Measurements from ENCODE around the gene MUCL3. TPM values are rescaled to one million over a fixed set of nuclear protein-coding genes. Genes with fewer than 3 reads are reported as not detected.

The MUCL3 gene
- total RNA-seq, 1 experiment from 2014 or later: not detected

DNA sequence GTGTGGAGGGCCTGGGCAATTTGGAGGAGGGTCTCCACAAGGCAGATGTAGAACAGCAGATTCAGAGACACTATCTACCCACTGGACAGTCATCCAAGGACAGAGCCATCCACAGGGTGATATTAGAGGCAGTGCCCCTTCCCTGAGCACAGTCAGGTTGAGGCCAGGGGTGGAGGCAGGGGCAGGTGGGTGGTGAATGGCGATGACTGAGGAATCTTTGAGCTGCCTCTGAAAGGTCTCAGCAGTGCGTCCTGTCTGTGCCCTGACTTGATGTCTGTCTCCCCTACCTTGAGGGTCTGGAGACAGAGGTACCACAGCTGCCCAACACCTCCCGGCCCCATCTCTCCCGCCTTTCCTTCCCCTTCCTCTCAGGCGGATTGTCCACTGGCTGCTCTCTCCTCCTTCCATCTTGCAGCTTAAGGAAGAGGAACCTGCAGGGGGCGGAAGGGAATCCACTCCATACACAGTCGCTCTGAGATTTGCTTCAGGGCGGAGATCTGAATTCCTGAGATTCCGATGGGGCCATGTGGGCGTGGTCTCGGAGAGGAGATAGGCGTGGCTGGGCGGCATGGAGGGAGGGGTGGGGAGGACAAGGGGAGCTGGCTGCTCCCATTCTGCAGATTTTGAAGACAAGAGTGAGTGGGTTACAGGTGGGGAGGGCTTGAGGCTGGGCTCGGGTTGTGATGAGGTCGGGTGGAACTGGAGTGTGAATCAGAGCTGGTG lies 1.7 kb downstream of the MUCL3 start:
- DNase-seq: peak; percentile 93
- Histone ChIP-seq H3K36me3 (replicated peaks; ENCODE audit: control insufficient read depth, insufficient read depth, low read length) (no peaks in the 10 kb centered on the region), H3K27me3 (ENCODE audit: control insufficient read depth, insufficient read depth, low read length) (no peaks in the 10 kb centered on the region), H3K4me3 (ENCODE audit: insufficient read depth, low read depth, low read length) (no peak overlapping the region)

DNA sequence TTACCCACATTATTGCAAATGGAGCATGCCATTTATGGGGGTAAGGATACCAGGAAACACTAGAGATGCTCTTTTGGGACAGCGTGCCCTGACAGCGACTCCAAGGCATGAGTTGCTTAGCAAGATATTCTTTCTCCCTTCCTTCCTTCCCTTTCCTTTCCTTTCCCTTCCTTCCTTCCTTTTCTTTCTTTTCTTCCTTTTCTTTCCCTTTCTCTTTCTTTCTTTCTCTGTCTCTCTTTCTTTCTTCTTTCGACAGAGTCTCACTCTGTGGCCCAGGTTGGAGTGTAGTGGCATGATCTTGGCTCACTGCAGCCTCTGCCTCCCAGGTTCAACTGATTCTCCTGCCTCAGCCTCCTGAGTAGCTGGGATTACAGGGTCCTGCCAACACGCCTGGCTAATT lies 3.3 kb downstream of the MUCL3 start:
- DNase-seq: no peak
- Histone ChIP-seq H3K27me3 (ENCODE audit: control insufficient read depth, insufficient read depth, low read length) (no peaks in the 10 kb centered on the region), H3K4me3 (ENCODE audit: insufficient read depth, low read depth, low read length) (no peak overlapping the region), H3K36me3 (replicated peaks; ENCODE audit: control insufficient read depth, insufficient read depth, low read length) (no peaks in the 10 kb centered on the region)

DNA sequence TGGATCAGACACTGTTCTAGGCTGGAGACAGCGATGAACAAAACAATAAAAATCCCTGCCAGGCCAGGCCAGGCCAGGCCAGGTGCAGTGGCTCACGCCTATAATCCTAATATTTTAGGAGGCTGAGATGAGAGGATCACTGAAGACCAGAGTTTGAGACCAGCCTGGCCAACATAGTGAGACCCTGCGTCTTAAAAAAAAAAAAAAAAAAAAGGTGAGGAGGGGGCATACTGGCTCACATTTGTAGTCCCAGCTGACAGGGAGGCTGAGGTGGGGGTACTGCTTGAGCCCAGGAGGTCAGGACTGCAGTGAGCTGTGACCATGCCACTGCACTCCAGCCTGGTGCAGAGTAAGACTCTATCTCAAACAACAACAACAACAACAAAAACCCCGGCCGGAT lies 4.5 kb downstream of the MUCL3 start:
- Histone ChIP-seq H3K4me3 (ENCODE audit: insufficient read depth, low read depth, low read length) (no peak overlapping the region), H3K36me3 (replicated peaks; ENCODE audit: control insufficient read depth, insufficient read depth, low read length) (no peaks in the 10 kb centered on the region), H3K27me3 (ENCODE audit: control insufficient read depth, insufficient read depth, low read length) (no peaks in the 10 kb centered on the region)
- no peak for DNase-seq

DNA sequence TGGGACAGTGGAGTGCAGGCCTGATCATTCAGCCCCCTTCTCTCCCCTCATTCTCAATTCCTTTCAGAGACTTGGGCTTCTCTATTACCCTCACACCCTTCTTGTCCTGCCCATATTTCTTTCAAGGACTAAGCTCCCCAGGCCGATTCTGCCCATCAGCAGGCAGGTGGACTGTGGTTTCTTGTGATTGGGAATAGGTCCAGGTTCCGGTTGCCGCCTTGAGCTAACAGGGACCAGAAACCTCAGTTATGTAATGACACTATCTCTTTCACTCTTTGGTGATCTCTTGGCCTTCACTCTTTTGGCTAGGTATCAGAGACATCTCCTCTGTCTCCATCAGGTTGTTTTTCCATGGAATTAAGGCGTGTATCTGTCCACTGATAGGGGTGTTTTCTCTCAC lies 6.5 kb downstream of the MUCL3 start:
- no peaks in the 10 kb centered on the region for H3K27me3 ChIP-seq (ENCODE audit: control insufficient read depth, insufficient read depth, low read length)
- H3K4me3 ChIP-seq (ENCODE audit: insufficient read depth, low read depth, low read length): no peak overlapping the region
- H3K36me3 ChIP-seq (replicated peaks; ENCODE audit: control insufficient read depth, insufficient read depth, low read length): no peaks in the 10 kb centered on the region
- DNase-seq: no peak

DNA sequence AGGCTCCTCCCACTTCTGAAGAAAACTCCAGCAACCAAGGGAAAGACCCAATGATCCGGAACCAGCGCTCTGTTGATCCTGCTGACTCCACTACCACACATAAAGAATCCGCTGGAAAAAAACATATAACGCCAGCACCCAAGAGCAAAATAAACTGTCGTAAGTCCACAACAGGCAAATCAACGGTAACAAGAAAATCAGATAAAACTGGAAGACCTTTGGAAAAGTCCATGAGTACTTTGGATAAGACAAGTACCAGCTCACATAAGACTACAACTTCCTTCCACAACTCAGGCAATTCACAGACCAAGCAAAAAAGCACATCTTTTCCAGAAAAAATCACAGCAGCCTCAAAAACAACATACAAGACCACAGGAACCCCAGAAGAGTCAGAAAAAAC lies 8.0 kb downstream of the MUCL3 start:
- DNase-seq: no peak
- H3K27me3 ChIP-seq (ENCODE audit: control insufficient read depth, insufficient read depth, low read length): no peaks in the 10 kb centered on the region
- no peaks in the 10 kb centered on the region for H3K36me3 ChIP-seq (replicated peaks; ENCODE audit: control insufficient read depth, insufficient read depth, low read length)
- no peak overlapping the region for H3K4me3 ChIP-seq (ENCODE audit: insufficient read depth, low read depth, low read length)

DNA sequence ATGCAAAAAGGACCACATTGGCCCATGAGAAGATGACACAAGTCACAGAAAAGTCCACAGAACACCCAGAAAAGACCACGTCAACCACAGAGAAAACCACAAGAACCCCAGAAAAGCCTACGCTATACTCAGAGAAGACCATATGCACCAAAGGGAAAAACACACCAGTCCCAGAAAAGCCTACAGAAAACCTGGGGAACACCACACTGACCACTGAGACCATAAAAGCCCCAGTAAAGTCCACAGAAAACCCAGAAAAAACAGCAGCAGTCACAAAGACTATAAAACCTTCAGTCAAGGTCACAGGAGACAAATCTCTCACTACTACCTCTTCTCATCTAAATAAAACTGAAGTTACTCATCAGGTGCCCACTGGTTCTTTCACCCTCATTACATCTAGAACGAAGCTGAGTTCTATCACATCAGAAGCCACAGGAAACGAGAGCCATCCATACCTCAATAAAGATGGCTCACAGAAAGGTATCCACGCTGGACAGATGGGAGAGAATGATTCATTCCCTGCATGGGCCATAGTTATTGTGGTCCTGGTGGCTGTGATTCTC lies 11.2 kb downstream of the MUCL3 start:
- DNase-seq: no peak
- H3K27me3 ChIP-seq (ENCODE audit: control insufficient read depth, insufficient read depth, low read length): peaks cover 12% of the 10 kb centered on the region
- H3K4me3 ChIP-seq (ENCODE audit: insufficient read depth, low read depth, low read length): no peak overlapping the region
- no peaks in the 10 kb centered on the region for H3K36me3 ChIP-seq (replicated peaks; ENCODE audit: control insufficient read depth, insufficient read depth, low read length)

DNA sequence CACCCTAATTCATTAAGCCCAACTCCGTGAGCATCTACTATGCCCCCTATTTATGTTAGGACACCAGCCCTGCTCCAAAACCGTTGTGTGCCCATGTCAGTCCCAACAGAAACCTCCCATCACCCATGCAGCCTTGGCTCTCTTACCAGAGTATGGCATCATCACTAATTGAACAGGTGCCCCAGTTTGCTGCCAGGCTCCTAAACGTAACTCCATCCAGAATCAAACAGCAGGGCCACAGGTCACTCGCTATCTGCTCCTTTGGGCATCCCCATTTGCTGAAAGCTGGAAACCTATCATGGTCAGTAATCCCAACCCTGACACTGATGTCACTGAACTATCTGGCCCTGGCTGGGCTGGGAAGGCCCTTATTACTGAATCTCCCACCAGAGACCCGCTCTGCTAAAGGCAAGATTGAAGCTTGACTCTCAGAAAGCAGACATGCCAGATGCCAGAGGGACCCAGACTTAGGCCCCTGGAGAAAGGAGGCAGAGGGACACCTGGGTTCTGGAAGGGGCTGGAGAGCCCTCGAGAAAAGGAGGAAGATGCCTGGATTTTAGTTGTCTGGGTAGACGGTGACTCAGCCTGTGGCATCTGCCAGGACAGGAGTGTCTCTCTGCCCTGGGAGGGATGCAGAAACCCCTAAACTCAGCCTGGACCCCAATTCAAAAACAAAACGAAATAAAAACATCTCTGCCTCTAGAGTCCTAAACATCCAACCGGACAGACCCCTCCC lies 14.0 kb downstream of the MUCL3 start:
- Histone ChIP-seq H3K4me3 (ENCODE audit: insufficient read depth, low read depth, low read length) (peak overlapping the region; percentile 46), H3K36me3 (replicated peaks; ENCODE audit: control insufficient read depth, insufficient read depth, low read length) (no peaks in the 10 kb centered on the region), H3K27me3 (ENCODE audit: control insufficient read depth, insufficient read depth, low read length) (peaks cover 12% of the 10 kb centered on the region)
- DNase-seq: peak; percentile 25

DNA sequence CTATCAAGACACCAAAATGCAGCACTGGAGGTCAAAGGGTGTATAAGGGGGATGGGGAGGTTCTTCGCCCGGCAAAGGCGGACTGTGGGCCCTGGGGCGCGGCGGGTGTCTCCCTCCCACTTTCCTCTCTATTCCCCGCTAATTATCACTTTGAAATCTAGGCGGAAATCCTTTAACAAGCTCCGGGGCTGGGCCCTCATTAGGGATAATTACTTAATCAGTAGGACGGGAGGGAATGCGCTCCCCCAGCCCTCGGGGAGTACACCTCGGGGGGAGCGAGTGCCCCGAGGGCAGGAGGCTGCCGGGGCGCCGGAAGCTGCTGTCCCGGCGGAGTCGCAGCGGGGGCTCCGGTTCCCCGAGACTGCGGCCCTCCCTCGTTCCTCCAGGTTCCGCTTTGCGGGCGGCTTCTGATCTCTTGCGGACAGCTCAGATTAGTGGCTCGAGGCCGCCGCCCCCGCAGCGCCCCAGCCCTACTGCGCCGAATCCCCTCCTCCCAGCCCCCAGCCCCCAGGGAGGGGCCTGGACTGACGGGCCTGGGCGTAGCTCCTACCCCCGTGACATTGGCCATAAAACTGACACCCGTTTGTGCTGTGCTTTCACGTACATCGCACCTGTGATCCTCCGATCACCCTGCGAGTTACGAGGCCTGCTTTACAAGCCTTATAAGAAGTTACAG lies 14.7 kb downstream of the MUCL3 start:
- Histone ChIP-seq H3K36me3 (replicated peaks; ENCODE audit: control insufficient read depth, insufficient read depth, low read length) (no peaks in the 10 kb centered on the region), H3K27me3 (ENCODE audit: control insufficient read depth, insufficient read depth, low read length) (peaks cover 12% of the 10 kb centered on the region), H3K4me3 (ENCODE audit: insufficient read depth, low read depth, low read length) (peak overlapping the region; percentile 46)
- DNase-seq: peak; percentile 90

DNA sequence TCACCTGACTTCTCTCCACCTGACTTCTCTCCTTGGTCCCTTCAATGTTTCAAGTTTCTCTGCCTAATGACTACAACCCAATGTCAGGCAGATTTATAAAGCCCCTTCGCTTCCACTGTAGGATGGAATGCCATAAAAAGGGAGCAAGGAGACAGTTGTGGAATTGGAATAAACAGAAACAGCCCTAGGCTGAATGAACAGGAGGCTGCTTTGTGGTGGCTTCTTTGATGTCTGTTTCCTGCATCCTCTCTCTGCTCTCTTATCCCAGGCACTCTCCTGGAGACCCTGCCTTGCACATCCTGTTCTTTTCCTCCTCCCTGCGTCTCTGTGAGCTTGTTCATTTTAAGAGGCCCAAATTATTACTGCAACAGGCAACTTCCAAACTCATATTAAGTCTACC lies 16.9 kb downstream of the MUCL3 start:
- DNase-seq: no peak
- Histone ChIP-seq H3K4me3 (ENCODE audit: insufficient read depth, low read depth, low read length) (no peak overlapping the region), H3K36me3 (replicated peaks; ENCODE audit: control insufficient read depth, insufficient read depth, low read length) (no peaks in the 10 kb centered on the region), H3K27me3 (ENCODE audit: control insufficient read depth, insufficient read depth, low read length) (peaks cover 12% of the 10 kb centered on the region)

DNA sequence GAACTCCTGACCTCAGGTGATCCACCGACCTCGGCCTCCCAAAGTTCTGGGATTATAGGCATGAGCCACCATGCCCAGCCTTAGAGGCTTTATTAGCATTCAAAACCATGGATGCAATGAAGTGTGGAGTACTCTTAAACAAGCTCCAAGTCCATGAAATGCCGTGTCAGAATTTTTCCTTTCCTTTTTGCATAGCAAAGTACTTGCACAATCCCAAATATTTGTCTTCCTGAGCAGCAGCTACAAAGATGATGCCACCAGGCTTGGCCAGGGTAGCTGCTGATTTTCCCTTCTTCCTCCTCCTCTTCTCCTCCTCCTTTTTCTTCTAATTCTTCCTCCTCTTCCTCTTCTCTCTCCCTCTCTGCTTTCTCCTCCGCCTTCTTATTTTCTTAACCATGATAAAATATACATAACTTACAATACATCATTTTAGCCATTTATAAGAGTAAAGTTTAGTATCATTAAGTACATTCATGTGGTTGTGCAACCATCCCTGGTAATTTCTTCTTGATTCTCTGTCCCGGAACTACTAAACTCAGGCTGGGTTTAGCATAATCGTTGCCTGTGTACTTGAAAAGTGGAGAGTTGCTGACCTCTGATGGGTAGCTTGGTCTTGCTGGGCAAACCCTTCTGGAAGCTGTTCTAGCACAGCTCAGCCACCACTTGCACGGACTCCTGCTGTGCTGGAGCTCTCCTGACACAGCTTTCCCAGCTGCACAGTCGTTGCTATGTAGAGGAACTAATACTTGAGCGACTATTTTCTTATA lies 20.3 kb downstream of the MUCL3 start:
- DNase-seq: no peak
- peaks cover 3% of the 10 kb centered on the region for H3K27me3 ChIP-seq (ENCODE audit: control insufficient read depth, insufficient read depth, low read length)
- no peaks in the 10 kb centered on the region for H3K36me3 ChIP-seq (replicated peaks; ENCODE audit: control insufficient read depth, insufficient read depth, low read length)

DNA sequence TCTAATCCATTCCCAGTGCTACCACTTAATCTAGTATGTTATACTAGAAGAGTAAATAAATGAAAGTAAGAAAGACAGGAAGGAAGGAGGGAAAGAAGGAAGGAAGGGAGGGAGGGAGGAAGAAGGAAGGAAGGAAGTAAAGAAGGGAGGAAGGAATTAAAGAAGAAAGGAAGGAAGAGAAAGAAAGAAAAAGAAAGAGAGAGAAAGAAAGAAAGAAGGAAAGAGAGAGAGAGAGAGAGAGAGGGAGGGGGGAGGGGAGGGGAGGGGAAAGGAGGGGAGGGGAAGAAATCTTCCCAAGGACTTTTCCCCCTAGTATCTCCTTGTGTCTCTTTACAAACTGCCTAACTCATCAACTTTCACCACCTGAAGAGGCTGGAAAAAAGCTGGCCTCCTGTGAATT lies 21.9 kb downstream of the MUCL3 start:
- no peaks in the 10 kb centered on the region for H3K27me3 ChIP-seq (ENCODE audit: control insufficient read depth, insufficient read depth, low read length)
- H3K36me3 ChIP-seq (replicated peaks; ENCODE audit: control insufficient read depth, insufficient read depth, low read length): no peaks in the 10 kb centered on the region
- no peak overlapping the region for H3K4me3 ChIP-seq (ENCODE audit: insufficient read depth, low read depth, low read length)
- no peak for DNase-seq

More for the DNA sequence above, 20.3 kb downstream of the MUCL3 start:
- no peak overlapping the region for H3K4me3 ChIP-seq (ENCODE audit: insufficient read depth, low read depth, low read length)

DNA sequence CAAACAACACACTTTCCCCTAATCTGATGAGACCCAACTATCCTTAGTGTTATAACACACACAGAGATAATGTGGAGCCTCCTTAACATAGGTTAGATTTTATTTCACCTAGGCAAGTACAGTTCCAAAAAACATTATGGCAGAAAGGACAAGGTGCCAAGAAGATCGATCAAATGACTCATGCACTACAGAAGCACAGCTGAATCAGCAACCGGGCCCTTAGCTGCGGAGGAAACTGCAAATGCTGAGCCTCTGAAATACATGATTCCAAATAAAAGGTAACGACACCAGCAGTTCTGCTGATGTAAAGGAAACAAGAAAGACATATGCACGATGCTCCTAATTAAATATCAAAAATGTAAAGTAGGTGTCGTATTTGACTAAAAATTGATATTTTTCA lies 22.9 kb downstream of the MUCL3 start:
- no peak for DNase-seq
- Histone ChIP-seq H3K36me3 (replicated peaks; ENCODE audit: control insufficient read depth, insufficient read depth, low read length) (no peaks in the 10 kb centered on the region), H3K4me3 (ENCODE audit: insufficient read depth, low read depth, low read length) (no peak overlapping the region), H3K27me3 (ENCODE audit: control insufficient read depth, insufficient read depth, low read length) (no peaks in the 10 kb centered on the region)

DNA sequence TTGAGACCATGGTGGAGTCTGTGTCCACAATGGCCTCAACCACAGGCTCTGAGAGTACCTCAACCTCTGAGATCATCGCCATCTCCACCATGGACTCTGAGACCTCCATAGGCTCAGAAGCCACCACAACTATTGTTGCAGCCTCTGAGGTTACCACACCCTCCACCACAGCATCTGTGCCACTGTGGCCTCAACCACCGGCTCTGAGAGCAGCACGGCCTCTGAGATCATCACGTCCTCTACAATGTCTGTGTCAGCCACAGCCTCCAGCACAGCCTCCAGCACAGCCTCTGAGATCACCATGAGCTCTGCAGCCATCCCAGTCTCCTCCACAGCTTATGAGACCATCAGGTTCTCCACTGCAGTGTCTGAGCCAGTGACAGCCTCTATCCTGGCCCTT lies 23.3 kb downstream of the MUCL3 start:
- no peaks in the 10 kb centered on the region for H3K27me3 ChIP-seq (ENCODE audit: control insufficient read depth, insufficient read depth, low read length)
- H3K4me3 ChIP-seq (ENCODE audit: insufficient read depth, low read depth, low read length): no peak overlapping the region
- DNase-seq: no peak
- H3K36me3 ChIP-seq (replicated peaks; ENCODE audit: control insufficient read depth, insufficient read depth, low read length): no peaks in the 10 kb centered on the region

DNA sequence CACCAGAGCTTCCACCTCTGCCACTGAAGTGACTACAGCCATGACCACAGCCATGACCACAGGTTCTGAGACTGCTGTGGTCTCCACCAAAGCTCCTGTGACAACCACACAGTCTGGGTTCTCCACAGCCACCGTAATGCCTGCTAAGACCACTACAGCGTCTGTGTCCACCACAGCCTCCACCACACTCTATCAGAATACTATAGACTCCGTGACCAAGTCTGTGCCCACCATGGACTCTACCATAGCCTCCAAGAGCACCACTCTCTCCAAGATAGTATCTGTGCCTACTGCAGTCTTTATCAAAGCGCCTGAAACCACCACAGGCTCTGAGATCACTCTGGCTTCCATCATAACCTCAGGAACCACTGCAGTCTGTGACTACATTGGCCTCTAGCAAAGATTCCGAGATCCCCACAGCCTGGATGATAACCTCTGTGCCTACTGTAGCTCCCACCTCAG lies 24.4 kb downstream of the MUCL3 start:
- no peaks in the 10 kb centered on the region for H3K27me3 ChIP-seq (ENCODE audit: control insufficient read depth, insufficient read depth, low read length)
- H3K36me3 ChIP-seq (replicated peaks; ENCODE audit: control insufficient read depth, insufficient read depth, low read length): no peaks in the 10 kb centered on the region
- no peak overlapping the region for H3K4me3 ChIP-seq (ENCODE audit: insufficient read depth, low read depth, low read length)
- no peak for DNase-seq
